Right lobe of liver (tissue), 6 donors: ENCODE measurements around the gene NFATC1. TPM values are rescaled to one million over a fixed set of nuclear protein-coding genes. Genes with fewer than 3 reads are reported as not detected.

Source experiments
- ATAC-seq, 4 donors: fragments of 200-7000 bp; cut with Tn5 transposase; one replicate each; pipeline ENCODE4 v1.9.1; 2020; ENCODE audit warnings: mild to moderate bottlenecking in 4 of 4, moderate library complexity in 4 of 4
- DNase-seq, 3 donors: peaks; one replicate each; pipeline ENCODE4 v3.0.0-alpha.2; 2020
- H3K27ac ChIP-seq, 3 donors: fragments of 200-600 bp; one replicate each; pipeline ENCODE4 v1.8.0; 2022
- H3K27me3 ChIP-seq, 2 donors: fragments of 200-600 bp; one replicate each; pipeline ENCODE4 v1.8.0; 2022
- H3K36me3 ChIP-seq, 4 donors: fragments of 200-600 bp; sonication (generic) in 1 of 4; one replicate each; pipeline versions ENCODE4 v1.5.1 to v1.8.0; 2017 to 2022; ENCODE audit warnings: control low read depth in 1 of 4
- H3K4me1 ChIP-seq, 4 donors: fragments of 200-600 bp; sonication (generic) in 1 of 4; one replicate each; pipeline versions ENCODE4 v1.5.1 to v1.8.0; 2017 to 2022; ENCODE audit warnings: control low read depth in 1 of 4
- H3K4me3 ChIP-seq, 3 donors: fragments of 200-600 bp; one replicate each; pipeline ENCODE4 v1.8.0; 2022
- H3K9me3 ChIP-seq, 4 donors: fragments of 200-600 bp; sonication (generic) in 1 of 4; one replicate each; pipeline versions ENCODE4 v1.5.1 to v1.8.0; 2017 to 2022; ENCODE audit warnings: control low read depth in 1 of 4
- POLR2A ChIP-seq: fragments of 450-650 bp; IDR thresholded peaks from one replicate; pipeline ENCODE4 v1.6.1; 2017; ENCODE audit warnings: antibody characterized with exemption, mild to moderate bottlenecking
- WGBS: methylation state at CpG from one replicate; pipeline ENCODE4 v1.1.6; 2018; ENCODE audit warnings: low coverage, low lambda C conversion rate; ENCODE audit not compliant: insufficient coverage; ENCODE audit errors: missing lambda C conversion rate; 5-methylcytosine and 5-hydroxymethylcytosine counted together
- intact Hi-C, 2 donors: fragments of 100-400 bp; cut with DNase I; formaldehyde crosslinking; loops; one replicate each; pipeline versions ENCODE4 v1.11.2 to v1.14.1; 2022
- total RNA-seq, 6 experiments: library from RNA; depleted of rRNA in 2 of 6; stranded (reverse); fragments of >200 nt in 2 of 6; fragmentation: NEBNext Ultra II Directional in 3 of 6; extraction: Animal tissue kit (Norgen Biotek cat#: 25700) in 3 of 6; gene quantifications; one replicate each; pipeline versions ENCODE4 v1.1.0 to v1.2.4, GENCODE V29; 2016 to 2023
- TF ChIP-seq, protein P1 (sequence below), 4 donors: fragments of 200-600 bp in 3 of 4; fragments of 450-650 bp in 1 of 4; IDR thresholded peaks; one replicate each; pipeline versions ENCODE4 v1.5.1 to v1.8.0; 2016 to 2022; ENCODE audit warnings: antibody characterized with exemption in 4 of 4, mild to moderate bottlenecking in 2 of 4
- donor health status: DM: no; HTN: yes; CAD: no.
- donor health status: DM: no; HTN: no; CAD: no.
- donor health status: DM: no; HTN: no; CAD: no.
- donor health status: DM: no; HTN: yes; CAD: no.
- donor health status: DM: no; HTN: yes; CAD: no.

The NFATC1 gene
- total RNA-seq, 6 experiments from 2014 or later: 1.00 to 4.3 (median 2.9) TPM

DNA sequence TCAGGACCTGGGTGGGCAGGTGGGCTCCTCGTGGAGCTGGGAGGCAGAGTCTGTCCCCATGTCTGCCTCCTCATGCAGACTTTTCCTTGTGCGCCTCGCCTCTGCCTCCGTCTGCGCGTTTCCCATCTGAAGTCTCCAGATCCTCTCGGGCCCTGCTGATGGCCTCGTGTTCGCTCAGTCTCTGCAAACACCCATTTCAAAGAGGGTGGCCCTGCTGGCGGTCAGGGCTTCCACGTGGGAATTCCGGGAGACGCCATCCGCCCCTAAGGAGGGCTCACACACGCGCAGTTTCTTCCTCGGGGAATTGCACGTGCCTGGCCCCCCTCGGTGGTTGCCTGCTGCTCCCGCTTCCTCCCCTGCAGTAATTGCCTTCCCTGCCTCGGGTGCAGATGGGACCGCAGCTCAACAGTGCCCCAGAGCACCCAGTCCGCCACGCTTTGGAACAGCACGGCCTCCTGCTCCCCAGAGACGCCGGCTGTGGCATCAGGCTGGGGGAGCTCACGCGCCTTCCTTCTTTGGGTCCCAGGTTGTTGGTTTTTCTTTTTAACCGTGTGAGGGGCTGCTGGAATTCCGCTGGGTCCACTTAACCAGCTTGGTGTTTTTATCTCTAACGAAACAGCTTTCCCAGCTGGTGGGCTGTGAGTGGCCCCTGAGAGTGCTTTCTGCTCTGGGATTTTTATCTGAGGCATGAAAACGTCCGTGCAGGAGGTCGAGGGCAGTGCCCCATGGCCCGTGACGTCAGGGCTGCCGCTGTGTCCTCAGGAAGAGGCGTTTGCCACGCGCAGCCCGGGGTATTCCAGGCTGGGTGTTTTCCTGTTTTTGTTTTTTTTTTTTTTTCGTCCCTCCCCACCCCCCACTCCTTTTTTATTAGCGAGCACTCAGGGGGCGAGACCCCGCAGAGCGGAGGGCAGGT lies 16.1 kb downstream of the NFATC1 start:
- H3K4me3 ChIP-seq: no peak overlapping the region
- intact Hi-C loops: no loop called here
- TF ChIP-seq, protein P1, sequence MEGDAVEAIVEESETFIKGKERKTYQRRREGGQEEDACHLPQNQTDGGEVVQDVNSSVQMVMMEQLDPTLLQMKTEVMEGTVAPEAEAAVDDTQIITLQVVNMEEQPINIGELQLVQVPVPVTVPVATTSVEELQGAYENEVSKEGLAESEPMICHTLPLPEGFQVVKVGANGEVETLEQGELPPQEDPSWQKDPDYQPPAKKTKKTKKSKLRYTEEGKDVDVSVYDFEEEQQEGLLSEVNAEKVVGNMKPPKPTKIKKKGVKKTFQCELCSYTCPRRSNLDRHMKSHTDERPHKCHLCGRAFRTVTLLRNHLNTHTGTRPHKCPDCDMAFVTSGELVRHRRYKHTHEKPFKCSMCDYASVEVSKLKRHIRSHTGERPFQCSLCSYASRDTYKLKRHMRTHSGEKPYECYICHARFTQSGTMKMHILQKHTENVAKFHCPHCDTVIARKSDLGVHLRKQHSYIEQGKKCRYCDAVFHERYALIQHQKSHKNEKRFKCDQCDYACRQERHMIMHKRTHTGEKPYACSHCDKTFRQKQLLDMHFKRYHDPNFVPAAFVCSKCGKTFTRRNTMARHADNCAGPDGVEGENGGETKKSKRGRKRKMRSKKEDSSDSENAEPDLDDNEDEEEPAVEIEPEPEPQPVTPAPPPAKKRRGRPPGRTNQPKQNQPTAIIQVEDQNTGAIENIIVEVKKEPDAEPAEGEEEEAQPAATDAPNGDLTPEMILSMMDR (IDR thresholded peaks at IDR 0.05): no peak
- TF ChIP-seq POLR2A: no peak
- H3K4me1 ChIP-seq: no peaks in the 10 kb centered on the region
- no peaks in the 10 kb centered on the region for H3K27me3 ChIP-seq
- peak in 2 of 3 donors; percentile 28 to 56 for DNase-seq
- no peaks in the 10 kb centered on the region for H3K9me3 ChIP-seq
- H3K27ac ChIP-seq: no peak overlapping the region
- no peaks in the 10 kb centered on the region for H3K36me3 ChIP-seq
- peak; percentile 32 to 59 (median 47) for ATAC-seq
- WGBS: 60% methylated on average over 7 of the region's 47 CpGs

DNA sequence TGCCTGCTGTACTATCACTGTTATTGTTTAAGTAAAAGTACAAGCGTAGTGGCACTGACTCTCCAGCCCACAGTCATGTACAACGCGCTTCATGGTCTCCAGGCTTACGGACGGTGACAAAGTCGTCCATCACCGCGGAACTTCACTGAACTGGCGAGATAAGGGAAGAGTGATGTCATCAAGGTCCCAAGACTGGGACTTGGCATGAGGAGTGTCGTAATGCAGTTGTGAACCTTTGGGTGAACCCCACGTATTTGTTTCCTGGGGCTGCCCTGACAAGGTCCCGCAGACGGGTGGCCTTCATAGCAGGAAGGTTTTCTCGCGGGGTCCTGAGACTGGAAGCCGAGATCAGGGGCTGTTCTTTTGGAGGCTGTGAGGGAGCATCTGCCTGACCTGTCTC lies 17.3 kb downstream of the NFATC1 start:
- intact Hi-C loops: no loop called here
- Histone ChIP-seq H3K27me3 (no peaks in the 10 kb centered on the region), H3K9me3 (no peaks in the 10 kb centered on the region), H3K4me3 (no peak overlapping the region), H3K36me3 (no peaks in the 10 kb centered on the region), H3K4me1 (no peaks in the 10 kb centered on the region), H3K27ac (no peak overlapping the region)
- DNase-seq: peak in 1 of 3 donors; percentile 31
- WGBS: 88% methylated on average over 9 of the region's 16 CpGs
- TF ChIP-seq POLR2A: no peak
- TF ChIP-seq, protein P1 (IDR thresholded peaks at IDR 0.05): no peak
- no peak for ATAC-seq

DNA sequence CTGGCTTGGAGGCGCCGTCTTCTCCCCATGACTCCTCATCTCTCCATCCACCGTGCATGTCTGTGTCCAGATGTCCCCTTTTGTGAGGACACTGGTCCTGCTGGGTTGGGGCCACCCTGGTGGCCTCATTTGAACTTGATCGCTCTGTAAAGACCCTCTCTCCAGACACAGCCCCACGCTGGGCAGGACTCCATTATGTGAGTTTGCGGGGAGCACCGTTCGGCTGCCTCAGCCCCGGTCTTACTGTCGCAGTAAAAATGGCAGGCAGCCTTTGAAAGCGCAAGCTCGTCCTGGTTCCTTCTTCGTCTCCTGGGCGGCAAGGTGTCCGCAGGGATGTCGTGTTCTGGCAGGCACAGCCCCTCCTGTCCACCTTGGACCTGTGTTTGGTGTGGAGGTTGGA lies 17.7 kb downstream of the NFATC1 start:
- Histone ChIP-seq H3K9me3 (no peaks in the 10 kb centered on the region), H3K27me3 (no peaks in the 10 kb centered on the region), H3K4me1 (no peaks in the 10 kb centered on the region), H3K4me3 (no peak overlapping the region), H3K27ac (no peak overlapping the region), H3K36me3 (no peaks in the 10 kb centered on the region)
- intact Hi-C loops: no loop called here
- DNase-seq (peak in 2 of 3 donors; percentile 13 to 48), ATAC-seq (no peak)
- TF ChIP-seq, protein P1 (IDR thresholded peaks at IDR 0.05): no peak
- no peak for TF ChIP-seq POLR2A
- WGBS: 93% methylated on average over 7 of the region's 16 CpGs

DNA sequence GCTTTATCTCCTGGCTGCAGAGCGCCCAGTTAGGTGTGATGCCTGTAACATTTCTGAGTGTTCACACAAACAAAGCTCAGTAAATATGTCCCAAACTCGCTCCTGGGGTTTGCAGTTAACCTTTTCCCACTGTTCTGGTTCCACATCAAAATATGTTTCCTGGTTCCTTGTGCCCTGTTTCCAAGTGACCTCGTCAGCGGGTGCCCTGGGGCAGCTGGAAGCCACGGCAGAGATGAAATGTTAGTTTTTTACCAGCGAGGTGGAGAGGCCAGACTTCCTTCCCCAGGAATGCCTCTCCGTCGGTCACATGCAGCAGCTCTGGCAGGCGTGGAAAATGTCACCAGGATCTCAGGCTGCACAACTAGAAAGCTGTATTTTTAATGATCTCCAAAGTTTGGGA lies 18.2 kb downstream of the NFATC1 start:
- peak in 3 of 4 donors; percentile 17 to 24 (median 21) for ATAC-seq
- Histone ChIP-seq H3K27me3 (no peaks in the 10 kb centered on the region), H3K9me3 (no peaks in the 10 kb centered on the region), H3K4me3 (no peak overlapping the region), H3K4me1 (no peaks in the 10 kb centered on the region), H3K27ac (no peak overlapping the region), H3K36me3 (no peaks in the 10 kb centered on the region)
- peak in 2 of 3 donors; percentile 14 to 29 for DNase-seq
- intact Hi-C loops: no loop called here
- TF ChIP-seq POLR2A: no peak
- TF ChIP-seq, protein P1 (IDR thresholded peaks at IDR 0.05): no peak
- WGBS: 63% methylated on average over 8 of the region's 9 CpGs
